Stimulated activated CD4-positive, alpha-beta T cell treated with anti-CD3 and anti-CD28 coated beads, Interleukin-4, amount 100 ng/mL, for 1 hour (primary cell): ENCODE results near the gene RFPL4A.

ENCODE experiments used
- DNase-seq: peaks from one replicate; pipeline ENCODE4 v3.0.0-alpha.2; 2020

RFPL4A gene

DNA sequence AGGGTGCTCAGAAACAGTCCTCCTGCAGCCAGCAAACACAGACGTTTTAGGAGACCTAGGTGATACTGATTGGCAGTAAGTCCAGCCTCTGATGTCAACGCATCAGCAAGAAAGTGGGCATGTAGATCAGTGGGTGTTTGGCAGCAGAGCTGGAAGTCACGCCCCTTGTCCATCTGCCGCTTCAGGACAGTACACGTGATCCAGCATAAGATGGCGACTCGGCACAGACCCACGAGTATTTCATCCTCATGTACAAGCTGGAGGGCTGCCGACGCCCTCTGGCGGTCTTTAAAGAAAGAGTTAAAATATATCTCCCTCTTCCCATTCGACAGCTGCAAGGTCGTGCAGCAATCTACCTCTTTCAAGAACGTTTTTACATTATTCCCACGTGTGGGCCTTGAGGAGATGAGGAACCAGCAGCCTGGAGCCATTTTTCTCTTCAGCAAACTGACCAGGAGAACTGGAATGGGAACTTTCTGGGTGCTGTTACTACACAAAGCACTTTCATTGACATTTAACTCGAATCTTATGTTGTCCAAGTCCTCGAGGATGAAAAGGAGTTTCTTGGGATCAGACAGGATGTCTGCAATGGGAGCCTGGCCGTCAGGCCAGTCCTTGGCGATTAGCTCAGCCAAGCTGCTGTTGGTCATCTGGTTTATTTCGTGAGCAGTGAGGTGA lies 50.6 kb downstream of the RFPL4A start:
- DNase-seq: peak; percentile 30

GRCh38 chr19:55811340-55811739 lies 52.4 kb downstream of the RFPL4A start:
- DNase-seq: no peak

DNA sequence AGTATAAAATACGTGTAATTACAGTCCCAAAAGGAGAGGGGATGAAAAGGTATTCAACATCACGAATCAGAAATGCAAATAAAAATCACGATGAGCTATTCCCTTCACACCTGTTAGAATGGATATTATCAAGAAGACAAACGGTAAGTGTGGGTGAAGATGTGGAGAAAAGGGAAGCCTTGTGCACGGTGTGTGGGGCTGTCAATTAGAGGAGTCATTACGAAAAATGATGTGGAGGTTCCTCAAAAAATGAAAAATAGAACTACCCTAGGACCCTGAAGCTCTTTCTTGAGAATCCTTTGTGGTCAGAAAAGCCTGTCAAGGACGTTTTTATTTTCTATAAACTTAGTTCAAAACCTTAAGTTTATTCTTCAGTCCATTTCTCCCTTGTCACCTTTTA lies 53.6 kb downstream of the RFPL4A start:
- no peak for DNase-seq
